ENCODE data around the gene TLCD4. TPM values are rescaled to one million over a fixed set of nuclear protein-coding genes. Genes with fewer than 3 reads are reported as not detected.

Gene TLCD4
- total and polyA plus RNA-seq, 2 of the 8 experiments (the other 6 are each of a cell fraction or from before 2014, with no cell fraction given), result 0.79 to 4.2 TPM

GRCh38 chr1:95154096-95154495, 36.9 kb downstream of the TLCD4 start:
- Histone ChIP-seq H3K23me2 (ENCODE audit: low read depth, low read length) (no peaks in the 10 kb centered on the region; the same call in 1 of the 2 replicates), H2BK20ac (ENCODE audit: low read length) (no peak overlapping the region), H3K4me2 (ENCODE audit: insufficient read depth in 1 of 2, low read depth in 2 of 2, low read length in 2 of 2) (no peak overlapping the region), H4K91ac (replicated peaks; ENCODE audit: insufficient read length, low read length) (no peak overlapping the region), H4K8ac (ENCODE audit: extremely low read depth, insufficient read depth, low read length) (no peak overlapping the region), H2AK5ac (ENCODE audit: low read depth, low read length) (no peak overlapping the region), H2BK15ac (ENCODE audit: low read length) (no peak overlapping the region), H3K56ac (replicated peaks; ENCODE audit: insufficient read length, low read depth, low read length) (no peak overlapping the region), H4K20me1 (replicated peaks in 1 of 2; ENCODE audit: control insufficient read depth in 1 of 2, insufficient read depth in 2 of 2, low read length in 2 of 2) (no peaks in the 10 kb centered on the region), H3K9ac (replicated peaks in 1 of 4; ENCODE audit: extremely low read depth in 1 of 4, low read depth in 3 of 4, low read length in 3 of 4) (no peak overlapping the region), H3K4ac (replicated peaks; ENCODE audit: insufficient read length, low read depth, low read length) (no peak overlapping the region), H3K4me3 (ENCODE audit: extremely low read depth in 1 of 4, insufficient read depth in 2 of 4, low read depth in 3 of 4, low read length in 4 of 4) (no peak overlapping the region), H4K5ac (ENCODE audit: insufficient read length, low read depth, low read length) (no peak overlapping the region), H2BK5ac (ENCODE audit: low read depth, low read length) (no peak overlapping the region), H3K27me3 (replicated peaks in 1 of 4; ENCODE audit: control insufficient read depth in 3 of 4, extremely low read depth in 1 of 4, insufficient read depth in 3 of 4, low read length in 3 of 4) (no peaks in the 10 kb centered on the region), H3K4me1 (replicated peaks in 1 of 4; ENCODE audit: control insufficient read depth in 3 of 4, insufficient read depth in 4 of 4, low read length in 3 of 4) (no peaks in the 10 kb centered on the region), H2BK120ac (replicated peaks; ENCODE audit: low read depth, low read length) (no peak overlapping the region), H3K79me2 (ENCODE audit: control insufficient read depth in 1 of 2, insufficient read depth in 2 of 2, low read length in 2 of 2) (no peaks in the 10 kb centered on the region), H3K9me3 (ENCODE audit: insufficient read depth in 2 of 2, low read depth in 1 of 2, low read length in 1 of 2) (no peaks in the 10 kb centered on the region), H3K36me3 (ENCODE audit: control insufficient read depth in 2 of 4, insufficient read depth in 4 of 4, low read length in 3 of 4) (no peaks in the 10 kb centered on the region), H2AFZ (ENCODE audit: low read length) (no peak overlapping the region), H3K23ac (ENCODE audit: insufficient read length) (no peak overlapping the region), H3K14ac (ENCODE audit: insufficient read length) (no peak overlapping the region), H2BK12ac (ENCODE audit: low read depth, low read length) (no peak overlapping the region), H3K79me1 (ENCODE audit: low read depth, low read length) (no peaks in the 10 kb centered on the region), H3K27ac (ENCODE audit: low read depth, low read length) (no peak overlapping the region), H3K18ac (ENCODE audit: extremely low read depth, low read length) (no peak overlapping the region)
- CTCF ChIA-PET (ENCODE audit: partially characterized antibody), result interaction anchor here (0.9 to 1.8 kb wide), 4 partner anchors 10 to 69 kb away, joined by 3 to 9 read pairs (median 3); no protein-coding TSS in a partner anchor
- POLR2A ChIA-PET (ENCODE audit: partially characterized antibody), result no interaction called here
- no peak for TF ChIP-seq RAD21 (IDR thresholded peaks at IDR 0.05 in 1 of 2, conservative IDR thresholded peaks at IDR 0.05 in 1 of 2; ENCODE audit: low read depth in 2 of 2, low read length in 2 of 2)
- TF ChIP-seq EGR1 (IDR thresholded peaks at IDR 0.05; ENCODE audit: borderline replicate concordance, low read depth, low read length), result no peak
- TF ChIP-seq SAP30 (IDR thresholded peaks at IDR 0.05; ENCODE audit: insufficient read depth, insufficient replicate concordance, low read length), result no peak
- TF ChIP-seq TBP (IDR thresholded peaks at IDR 0.05; ENCODE audit: low read depth, low read length), result no peak
- TF ChIP-seq POLR2A (IDR thresholded peaks at IDR 0.05; ENCODE audit: control extremely low read depth in 1 of 2, low read depth in 2 of 2, low read length in 2 of 2), result no peak
- no peak for TF ChIP-seq GTF2F1 (IDR thresholded peaks at IDR 0.05; ENCODE audit: borderline replicate concordance, low read depth, low read length)
- no peak for TF ChIP-seq KDM5A (IDR thresholded peaks at IDR 0.05; ENCODE audit: low read length)
- TF ChIP-seq POLR2AphosphoS5 (IDR thresholded peaks at IDR 0.05; ENCODE audit: low read depth, low read length), result no peak
- TF ChIP-seq SP1 (IDR thresholded peaks at IDR 0.05; ENCODE audit: low read depth, low read length), result no peak
- no peak for TF ChIP-seq CEBPB (IDR thresholded peaks at IDR 0.05; ENCODE audit: low read depth, low read length)
- TF ChIP-seq ATF3 (IDR thresholded peaks at IDR 0.05; ENCODE audit: insufficient read depth, low read depth, low read length), result no peak
- no peak for TF ChIP-seq CHD2 (IDR thresholded peaks at IDR 0.05; ENCODE audit: low read length)
- no peak for TF ChIP-seq SRF (IDR thresholded peaks at IDR 0.05; ENCODE audit: low read depth, low read length)
- no peak for TF ChIP-seq KDM1A (IDR thresholded peaks at IDR 0.05; ENCODE audit: borderline replicate concordance, low read length)
- TF ChIP-seq SIX5 (IDR thresholded peaks at IDR 0.05; ENCODE audit: low read depth, low read length), result no peak
- TF ChIP-seq ASH2L (IDR thresholded peaks at IDR 0.05; ENCODE audit: low read length), result no peak
- FAIRE-seq (no peak), DNase-seq (ENCODE audit: low read depth in 1 of 2, low spot score in 2 of 2) (no peak)
- WGBS, 2 experiments (ENCODE audit: extremely low coverage in 1 of 2, insufficient coverage in 1 of 2, insufficient read length in 1 of 2, insufficient replicate concordance in 2 of 2, low coverage in 1 of 2, low lambda C conversion rate in 2 of 2, missing lambda C conversion rate in 1 of 2), result 73% methylated on average over 1 of the region's 1 CpG; no CpG with 5 or more reads in 1 of the 2 experiments

All from H1 (cell line).